HG02623 (cell line): ENCODE data around the gene SVEP1.
"Not testable (repeated sequence)": the region's sequence is repeated elsewhere in the genome, so short reads cannot be mapped to it uniquely, and the experiment has no call there.

Source experiments
- ATAC-seq: cut with Tn5 transposase; IDR thresholded peaks from one replicate; pipeline ENCODE4 v1.9.1; 2021; ENCODE audit warnings: moderate library complexity; ENCODE audit not compliant: unreplicated experiment

The SVEP1 gene

GRCh38 chr9:110579034-110579861, at the start of gene SVEP1:
Gene SVEP1, minus strand, starts transcription at chr9:110579741. Its CDS starts 198 bp downstream, at chr9:110579543.
- no peak for ATAC-seq

GRCh38 chr9:110626101-110626829, 46.7 kb upstream of the SVEP1 start:
- peak; percentile 99 for ATAC-seq

GRCh38 chr9:110623462-110624025, 44.0 kb upstream of the SVEP1 start:
- ATAC-seq, result no peak

GRCh38 chr9:110622368-110622767, 42.8 kb upstream of the SVEP1 start:
- ATAC-seq, result no peak

- no peak for ATAC-seq
Measured at GRCh38 chr9:110620726-110621125, 41.2 kb upstream of the SVEP1 start.

- ATAC-seq, result no peak
Measured at GRCh38 chr9:110619831-110620230, 40.3 kb upstream of the SVEP1 start.

- ATAC-seq, result no peak
Measured at GRCh38 chr9:110615498-110615897, 36.0 kb upstream of the SVEP1 start.

- not testable (repeated sequence) for ATAC-seq
Measured at GRCh38 chr9:110614576-110614975, 35.0 kb upstream of the SVEP1 start.

GRCh38 chr9:110606179-110606790, 26.7 kb upstream of the SVEP1 start:
- no peak for ATAC-seq

- no peak for ATAC-seq
Measured at GRCh38 chr9:110605565-110605964, 26.0 kb upstream of the SVEP1 start.

GRCh38 chr9:110604171-110604601, 24.6 kb upstream of the SVEP1 start:
- ATAC-seq, result no peak

GRCh38 chr9:110602281-110602680, 22.7 kb upstream of the SVEP1 start:
- no peak for ATAC-seq

GRCh38 chr9:110601098-110601497, 21.6 kb upstream of the SVEP1 start:
- no peak for ATAC-seq

- no peak for ATAC-seq
Measured at GRCh38 chr9:110599468-110599867, 19.9 kb upstream of the SVEP1 start.

GRCh38 chr9:110592044-110592830, 12.7 kb upstream of the SVEP1 start:
- no peak for ATAC-seq

GRCh38 chr9:110591526-110591925, 12.0 kb upstream of the SVEP1 start:
- ATAC-seq, result no peak

- no peak for ATAC-seq
Measured at GRCh38 chr9:110590816-110591215, 11.3 kb upstream of the SVEP1 start.

- no peak for ATAC-seq
Measured at GRCh38 chr9:110588296-110588695, 8.8 kb upstream of the SVEP1 start.

- no peak for ATAC-seq
Measured at GRCh38 chr9:110583237-110583636, 3.7 kb upstream of the SVEP1 start.

GRCh38 chr9:110582156-110582555, 2.6 kb upstream of the SVEP1 start:
- ATAC-seq, result no peak

- no peak for ATAC-seq
Measured at GRCh38 chr9:110580850-110581249, 1.3 kb upstream of the SVEP1 start.
